Activated CD4-positive, alpha-beta T cell treated with anti-CD3 and anti-CD28 coated beads, Interleukin-2, Interleukin-4, amounts not matched to agents 100 ng/mL and 50 ng/mL, durations not matched to agents 16 hours and 8 hours (primary cell): ENCODE results near the gene GJB2.
A peak's percentile ranks its signal among the peaks of the same experiment; 100 is the strongest.

ENCODE experiments used
- DNase-seq: peaks from one replicate; pipeline ENCODE4 v3.0.0-alpha.2; 2020; ENCODE audit warnings: low spot score

GJB2 gene

GRCh38 chr13:20192836-20193161 lies at the start of gene GJB2:
Gene GJB2, minus strand, starts transcription at chr13:20192938. Its CDS starts 3,357 bp downstream, at chr13:20189581.
- no peak for DNase-seq

- no peak for DNase-seq
These were observed 48.9 kb upstream of the GJB2 start for GRCh38 chr13:20241593-20241992.

- no peak for DNase-seq
These were observed 47.0 kb upstream of the GJB2 start for GRCh38 chr13:20239748-20240147.

GRCh38 chr13:20232556-20233277 lies 40.0 kb upstream of the GJB2 start:
- DNase-seq: no peak

- no peak for DNase-seq
These were observed 39.3 kb upstream of the GJB2 start, which contains the start of gene GJB6 for GRCh38 chr13:20231839-20232555. Gene GJB6, minus strand, starts transcription at chr13:20232319. Its CDS starts 8,839 bp downstream, at chr13:20223480.

- DNase-seq: no peak
These were observed 38.4 kb upstream of the GJB2 start for GRCh38 chr13:20230913-20231838.

- DNase-seq: no peak
These were observed 35.0 kb upstream of the GJB2 start for GRCh38 chr13:20227730-20228129.

GRCh38 chr13:20227288-20227687 lies 34.5 kb upstream of the GJB2 start:
- DNase-seq: no peak

GRCh38 chr13:20222553-20222952 lies 29.8 kb upstream of the GJB2 start:
- peak; percentile 36 for DNase-seq

- no peak for DNase-seq
These were observed 29.0 kb upstream of the GJB2 start for GRCh38 chr13:20221772-20222171.

- peak; percentile 17 for DNase-seq
These were observed 26.8 kb upstream of the GJB2 start for GRCh38 chr13:20219577-20219976.

GRCh38 chr13:20217168-20217567 lies 24.4 kb upstream of the GJB2 start:
- DNase-seq: no peak

- no peak for DNase-seq
These were observed 17.2 kb upstream of the GJB2 start for GRCh38 chr13:20209948-20210347.

- DNase-seq: no peak
These were observed 14.0 kb upstream of the GJB2 start for GRCh38 chr13:20206698-20207235.

GRCh38 chr13:20206065-20206697 lies 13.4 kb upstream of the GJB2 start:
- DNase-seq: no peak

GRCh38 chr13:20198781-20199180 lies 6.0 kb upstream of the GJB2 start:
- no peak for DNase-seq

- peak; percentile 45 for DNase-seq
These were observed 4.7 kb upstream of the GJB2 start for GRCh38 chr13:20197361-20197834.

- DNase-seq: no peak
These were observed 3.1 kb upstream of the GJB2 start for GRCh38 chr13:20195801-20196200.

GRCh38 chr13:20193907-20194631 lies 1.3 kb upstream of the GJB2 start:
- peak; percentile 22 for DNase-seq

- DNase-seq: no peak
These were observed 596 bp upstream of the GJB2 start for GRCh38 chr13:20193162-20193906.
